Tibial nerve (tissue), 4 donors: ENCODE measurements around the gene PLA2G4A. TPM values are rescaled to one million over a fixed set of nuclear protein-coding genes. Genes with fewer than 3 reads are reported as not detected.

ENCODE experiments used
- DNase-seq, 2 donors: peaks; one replicate each; pipeline ENCODE4 v3.0.0-alpha.2; 2019; ENCODE audit warnings: low spot score in 2 of 2
- H3K27ac ChIP-seq, 4 donors: fragments of 200-600 bp; sonication (generic) in 3 of 4; one replicate each; pipeline ENCODE4 v1.5.1; 2017 to 2019; ENCODE audit warnings: mild to moderate bottlenecking in 1 of 4
- H3K27me3 ChIP-seq, 2 donors: fragments of 200-600 bp; sonication (generic) in 1 of 2; one replicate each; pipeline versions ENCODE4 v1.5.1 to v1.6.0; 2017 to 2019
- H3K36me3 ChIP-seq, 3 donors: fragments of 200-600 bp; sonication (generic); one replicate each; pipeline ENCODE4 v1.5.1; 2018 to 2019
- H3K4me1 ChIP-seq, 4 donors: fragments of 200-600 bp; sonication (generic) in 3 of 4; one replicate each; pipeline ENCODE4 v1.5.1; 2017 to 2019
- H3K4me3 ChIP-seq, 4 donors: fragments of 200-600 bp; sonication (generic) in 3 of 4; one replicate each; pipeline ENCODE4 v1.5.1; 2017 to 2019; ENCODE audit warnings: mild to moderate bottlenecking in 1 of 4, moderate library complexity in 1 of 4
- H3K9me3 ChIP-seq, 4 donors: fragments of 200-600 bp; sonication (generic) in 3 of 4; one replicate each; pipeline ENCODE4 v1.5.1; 2017 to 2019
- CTCF ChIP-seq, 5 experiments: fragments of 200-600 bp in 3 of 5; fragments of 450-650 bp in 2 of 5; sonication (generic) in 3 of 5; IDR thresholded peaks; one replicate each; pipeline ENCODE4 v1.5.1; 2016 to 2019; ENCODE audit warnings: antibody characterized with exemption in 5 of 5, mild to moderate bottlenecking in 3 of 5, moderate library complexity in 2 of 5
- EP300 ChIP-seq, 2 donors: sonication (generic); formaldehyde crosslinking; IDR thresholded peaks; one replicate each; pipeline ENCODE4 v1.6.1; 2017; ENCODE audit warnings: antibody characterized with exemption in 2 of 2, mild to moderate bottlenecking in 1 of 2
- POLR2A ChIP-seq, 2 donors: fragments of 450-650 bp; IDR thresholded peaks; one replicate each; pipeline ENCODE4 v1.6.1; 2017; ENCODE audit warnings: antibody characterized with exemption in 2 of 2, mild to moderate bottlenecking in 2 of 2, moderate library complexity in 2 of 2
- WGBS, 2 donors: methylation state at CpG; one replicate each; pipeline ENCODE4 v1.1.5; 2018; 5-methylcytosine and 5-hydroxymethylcytosine counted together
- total RNA-seq, 4 donors: library from RNA; depleted of rRNA; stranded (reverse); fragments of >200 nt; gene quantifications; one replicate each; pipeline ENCODE4 v1.1.0, GENCODE V29; 2016

Gene PLA2G4A
- total RNA-seq, 4 donors from 2014 or later = 3.7 to 7.2 (median 6.3) TPM

- TF ChIP-seq POLR2A (IDR thresholded peaks at IDR 0.05) (no peak), EP300 (IDR thresholded peaks at IDR 0.05) (no peak), CTCF (IDR thresholded peaks at IDR 0.05) (no peak)
- 83 to 90% methylated on average over 4 of the region's 4 CpGs for WGBS, 2 donors
- no peak overlapping the region for H3K4me3 ChIP-seq
- DNase-seq = no peak
- H3K36me3 ChIP-seq = no peaks in the 10 kb centered on the region
- no peaks in the 10 kb centered on the region for H3K9me3 ChIP-seq
- H3K27ac ChIP-seq = no peak overlapping the region
- no peaks in the 10 kb centered on the region for H3K4me1 ChIP-seq
- no peaks in the 10 kb centered on the region for H3K27me3 ChIP-seq
Observed at GRCh38 chr1:186984959-186985358, 156.2 kb downstream of the PLA2G4A start.

GRCh38 chr1:186985889-186986491, 157.2 kb downstream of the PLA2G4A start:
- Histone ChIP-seq H3K9me3 (no peaks in the 10 kb centered on the region), H3K4me1 (no peaks in the 10 kb centered on the region), H3K36me3 (no peaks in the 10 kb centered on the region), H3K4me3 (no peak overlapping the region), H3K27me3 (no peaks in the 10 kb centered on the region), H3K27ac (no peak overlapping the region)
- 10 to 13% methylated on average over 2 of the region's 2 CpGs for WGBS, 2 donors
- peak in 1 of 2 donors; percentile 54 for DNase-seq
- peak; percentile 48 to 80 (median 64) for TF ChIP-seq CTCF (IDR thresholded peaks at IDR 0.05)
- TF ChIP-seq EP300 (IDR thresholded peaks at IDR 0.05) = no peak

- 82 to 87% methylated on average over 5 of the region's 5 CpGs for WGBS, 2 donors
- Histone ChIP-seq H3K36me3 (no peaks in the 10 kb centered on the region), H3K27me3 (no peaks in the 10 kb centered on the region), H3K4me3 (no peak overlapping the region), H3K9me3 (no peaks in the 10 kb centered on the region), H3K4me1 (no peaks in the 10 kb centered on the region), H3K27ac (no peak overlapping the region)
- no peak for DNase-seq
- TF ChIP-seq CTCF (IDR thresholded peaks at IDR 0.05) (no peak), EP300 (IDR thresholded peaks at IDR 0.05) (no peak), POLR2A (IDR thresholded peaks at IDR 0.05) (no peak)
Observed at GRCh38 chr1:186987065-186987464, 158.3 kb downstream of the PLA2G4A start.

- H3K9me3 ChIP-seq = no peaks in the 10 kb centered on the region
- DNase-seq = no peak
- no peaks in the 10 kb centered on the region for H3K4me1 ChIP-seq
- H3K27ac ChIP-seq = no peak overlapping the region
- no peaks in the 10 kb centered on the region for H3K36me3 ChIP-seq
- H3K27me3 ChIP-seq = no peaks in the 10 kb centered on the region
- TF ChIP-seq POLR2A (IDR thresholded peaks at IDR 0.05) = no peak
- TF ChIP-seq CTCF (IDR thresholded peaks at IDR 0.05) = no peak
- no peak for TF ChIP-seq EP300 (IDR thresholded peaks at IDR 0.05)
- no peak overlapping the region for H3K4me3 ChIP-seq
Observed at GRCh38 chr1:186987769-186988168, 159.0 kb downstream of the PLA2G4A start.

- Histone ChIP-seq H3K4me3 (no peak overlapping the region), H3K4me1 (no peaks in the 10 kb centered on the region), H3K36me3 (no peaks in the 10 kb centered on the region), H3K27ac (no peak overlapping the region), H3K27me3 (no peaks in the 10 kb centered on the region), H3K9me3 (no peaks in the 10 kb centered on the region)
- no peak for TF ChIP-seq CTCF (IDR thresholded peaks at IDR 0.05)
- TF ChIP-seq EP300 (IDR thresholded peaks at IDR 0.05) = no peak
- no peak for TF ChIP-seq POLR2A (IDR thresholded peaks at IDR 0.05)
- WGBS, 2 donors = 61 to 75% methylated on average over 3 of the region's 3 CpGs
- no peak for DNase-seq
Observed at GRCh38 chr1:186993996-186994395, 165.2 kb downstream of the PLA2G4A start.
